ENCODE results near the gene PPM1H.
"Not testable (repeated sequence)": the region's sequence is repeated elsewhere in the genome, so short reads cannot be mapped to it uniquely, and the experiment has no call there.

PPM1H gene

GRCh38 chr12:62813031-62813829, 121.7 kb downstream of the PPM1H start:
- TF ChIP-seq CTCF (IDR thresholded peaks at IDR 0.05; ENCODE audit: insufficient read depth, low read depth, low read length, missing control alignments): peak; percentile 88

DNA sequence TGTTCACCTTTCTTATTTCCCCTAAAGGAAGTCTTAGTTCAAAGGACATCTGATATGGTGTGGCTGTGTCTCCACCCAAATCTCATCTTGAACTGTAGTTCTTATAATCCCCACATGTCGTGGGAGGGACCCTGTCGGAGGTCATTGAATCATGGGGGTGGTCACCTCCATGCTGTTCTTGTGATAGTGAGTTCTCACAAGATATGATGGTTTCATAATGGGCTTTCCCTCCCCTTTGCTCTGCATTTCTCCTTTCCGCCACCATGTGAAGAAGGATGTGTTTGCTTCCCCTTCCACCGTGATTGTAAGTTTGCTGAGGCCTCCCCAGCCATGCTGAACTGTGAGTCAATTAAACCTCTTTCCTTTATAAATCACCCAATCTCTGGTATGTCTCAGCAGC, 123.5 kb downstream of the PPM1H start:
- not testable (repeated sequence) for H3K4me3 ChIP-seq (ENCODE audit: low read length); DNase-seq (ENCODE audit: low read depth)

More at GRCh38 chr12:62813031-62813829, 121.7 kb downstream of the PPM1H start:
- peak; percentile 72 for DNase-seq (ENCODE audit: low read depth)
- H3K4me3 ChIP-seq (ENCODE audit: low read length): no peak overlapping the region

DNA sequence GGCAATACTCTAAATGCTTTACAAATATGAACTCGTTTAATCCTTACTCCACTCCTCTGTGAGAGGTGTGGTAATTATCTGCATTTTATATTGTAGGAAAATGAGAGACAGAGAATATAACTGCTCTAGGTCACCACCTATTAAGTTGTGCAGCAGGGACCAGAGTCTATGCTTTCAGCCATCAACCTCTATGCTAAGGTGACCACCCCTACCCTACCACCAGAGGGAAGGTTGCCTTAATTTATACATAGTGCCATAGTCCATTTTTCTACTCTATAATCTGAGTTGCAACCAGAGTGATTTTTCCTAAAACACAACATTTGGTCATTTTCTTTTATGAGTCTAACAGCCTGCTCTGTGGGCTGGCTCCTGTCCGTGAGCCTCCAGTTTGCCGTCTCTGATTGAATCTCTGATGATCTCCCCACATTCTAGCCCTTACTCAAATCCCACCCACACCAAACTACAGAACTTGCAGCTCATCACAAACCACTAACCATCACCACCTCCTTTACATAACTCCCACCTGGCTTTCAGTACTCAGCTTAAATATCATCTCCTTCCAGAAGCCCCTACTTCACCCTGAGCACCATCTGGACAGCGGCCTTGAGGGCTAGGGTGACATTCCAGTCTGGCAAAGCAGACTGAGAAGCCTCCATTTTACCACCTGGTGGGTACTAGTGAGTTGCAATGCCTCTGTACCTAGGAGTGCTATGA, 126.6 kb downstream of the PPM1H start:
- no peak for DNase-seq (ENCODE audit: low read depth)
- no peak for TF ChIP-seq CTCF (IDR thresholded peaks at IDR 0.05; ENCODE audit: insufficient read depth, low read depth, low read length, missing control alignments)

GRCh38 chr12:62806893-62807292, 128.1 kb downstream of the PPM1H start:
- DNase-seq (ENCODE audit: low read depth): no peak
- no peak overlapping the region for H3K4me3 ChIP-seq (ENCODE audit: low read length)
- no peak for TF ChIP-seq CTCF (IDR thresholded peaks at IDR 0.05; ENCODE audit: insufficient read depth, low read depth, low read length, missing control alignments)

More for the DNA sequence above, 126.6 kb downstream of the PPM1H start:
- no peak overlapping the region for H3K4me3 ChIP-seq (ENCODE audit: low read length)

DNA sequence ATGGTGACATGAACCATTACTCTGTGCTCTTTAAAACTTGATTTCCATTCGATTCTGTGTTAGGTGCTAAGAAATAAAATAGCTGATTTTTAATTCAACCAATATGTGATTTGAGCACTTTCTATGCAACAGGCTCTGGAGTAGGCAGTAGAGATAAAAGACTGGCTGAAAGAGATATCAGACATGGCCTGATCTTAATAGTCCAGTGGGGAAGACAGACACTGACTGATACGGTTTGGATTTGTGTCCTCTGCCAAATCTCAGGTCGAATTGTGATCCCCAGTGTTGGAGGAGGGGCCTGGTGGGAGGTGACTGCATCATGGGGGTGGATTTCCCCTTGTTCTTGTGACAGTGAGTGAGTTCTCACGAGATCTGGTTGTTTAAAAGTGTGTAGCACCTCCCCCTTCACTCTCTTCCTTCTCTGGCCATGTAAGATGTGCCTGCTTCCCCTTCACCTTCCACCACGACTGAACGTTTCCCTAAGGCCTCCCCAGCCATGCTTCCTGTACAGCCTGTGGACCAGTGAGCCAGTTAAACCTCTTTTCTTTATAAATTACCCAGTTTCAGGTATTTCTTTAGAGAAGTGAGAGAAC, 128.6 kb downstream of the PPM1H start:
- no peak overlapping the region for H3K4me3 ChIP-seq (ENCODE audit: low read length)
- no peak for DNase-seq (ENCODE audit: low read depth)
- TF ChIP-seq CTCF (IDR thresholded peaks at IDR 0.05; ENCODE audit: insufficient read depth, low read depth, low read length, missing control alignments): no peak

GRCh38 chr12:62805517-62805916, 129.4 kb downstream of the PPM1H start:
- no peak for DNase-seq (ENCODE audit: low read depth)
- TF ChIP-seq CTCF (IDR thresholded peaks at IDR 0.05; ENCODE audit: insufficient read depth, low read depth, low read length, missing control alignments): no peak
- H3K4me3 ChIP-seq (ENCODE audit: low read length): no peak overlapping the region

DNA sequence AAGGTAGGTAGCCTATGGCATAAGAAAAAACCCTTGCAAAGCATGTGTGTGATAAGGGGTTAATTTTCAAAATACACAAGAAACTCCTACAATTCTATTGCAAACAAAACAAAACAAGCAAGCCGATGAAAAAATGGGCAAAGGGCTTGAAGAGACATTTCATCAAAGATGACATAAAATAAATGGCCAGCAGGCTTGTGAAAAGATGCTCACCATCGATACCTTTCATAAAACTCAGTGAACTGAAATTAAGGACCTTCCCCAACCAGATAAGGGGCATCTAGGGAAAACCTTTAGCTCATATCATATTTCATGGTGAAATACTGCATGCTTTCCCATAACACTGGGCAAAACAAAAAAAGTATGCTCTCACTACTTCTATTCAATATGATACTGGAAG, 131.2 kb downstream of the PPM1H start:
- DNase-seq (ENCODE audit: low read depth): no peak
- no peak overlapping the region for H3K4me3 ChIP-seq (ENCODE audit: low read length)
- no peak for TF ChIP-seq CTCF (IDR thresholded peaks at IDR 0.05; ENCODE audit: insufficient read depth, low read depth, low read length, missing control alignments)

Measured in epithelial cell of esophagus (primary cell).